ENCODE measurements around the gene UNC50.

Gene UNC50

DNA sequence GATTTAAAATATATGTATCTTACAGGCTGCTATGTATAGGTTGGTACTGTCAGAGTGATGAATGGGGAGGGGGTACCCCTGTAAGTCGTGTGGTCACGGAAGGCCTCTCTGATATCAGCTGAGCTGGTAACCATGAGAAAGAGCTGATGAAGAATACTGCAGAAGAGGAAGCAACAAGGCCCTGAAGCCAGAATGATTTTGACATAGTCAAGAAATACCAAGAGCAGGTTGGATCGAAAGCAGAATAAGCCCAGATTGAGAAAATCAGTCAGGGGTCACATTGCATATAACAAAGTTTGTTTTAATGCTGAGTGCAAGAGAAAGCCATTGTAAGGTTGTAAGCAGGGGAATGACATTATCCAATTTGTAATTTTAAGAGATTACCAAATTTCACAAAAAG lies 57.3 kb downstream of the UNC50 start:
- no peak for DNase-seq (ENCODE audit: low spot score)

All from cerebellar cortex (tissue), 1 donor.